Activated naive CD4-positive, alpha-beta T cell treated with anti-CD3 and anti-CD28 coated beads for 36 hours (primary cell): ENCODE data around the gene SLC19A3. TPM values are rescaled to one million over a fixed set of nuclear protein-coding genes. Genes with fewer than 3 reads are reported as not detected.

Source experiments
- CTCF ChIA-PET: fragments of 350-600 bp; sonication (Branson Sonifier 250); formaldehyde crosslinking; loops from one replicate; lab custom pipeline; 2021; ENCODE audit warnings: antibody characterized with exemption; lab: Charles Lee
- DNase-seq: peaks from one replicate; pipeline ENCODE4 v3.0.0-alpha.2; 2020
- H3K27ac Mint-ChIP-seq: one replicate; pipeline ENCODE4 v1.8.0; 2021; ENCODE audit warnings: mild to moderate bottlenecking, mixed read lengths
- H3K27me3 Mint-ChIP-seq: one replicate; pipeline ENCODE4 v1.8.0; 2021; ENCODE audit warnings: low read depth, mixed read lengths
- H3K36me3 Mint-ChIP-seq: one replicate; pipeline ENCODE4 v1.8.0; 2021; ENCODE audit warnings: low read depth, mixed read lengths
- H3K4me1 Mint-ChIP-seq: one replicate; pipeline ENCODE4 v1.8.0; 2021; ENCODE audit warnings: low read depth, mixed read lengths
- H3K4me3 Mint-ChIP-seq: one replicate; pipeline ENCODE4 v1.8.0; 2021; ENCODE audit warnings: mild to moderate bottlenecking, moderate library complexity, mixed read lengths
- H3K9me3 Mint-ChIP-seq: one replicate; pipeline ENCODE4 v1.8.0; 2021; ENCODE audit warnings: mixed read lengths
- intact Hi-C: fragments of 100-400 bp; cut with micrococcal nuclease; formaldehyde crosslinking; loops from one replicate; pipeline ENCODE4 v1.15.1; 2023
- total RNA-seq, 2 experiments: library from RNA; stranded (reverse); gene quantifications; one replicate each; pipeline ENCODE4 v1.2.3, GENCODE V29; 2021

SLC19A3 gene
- total RNA-seq, 2 experiments from 2014 or later: not detected

DNA sequence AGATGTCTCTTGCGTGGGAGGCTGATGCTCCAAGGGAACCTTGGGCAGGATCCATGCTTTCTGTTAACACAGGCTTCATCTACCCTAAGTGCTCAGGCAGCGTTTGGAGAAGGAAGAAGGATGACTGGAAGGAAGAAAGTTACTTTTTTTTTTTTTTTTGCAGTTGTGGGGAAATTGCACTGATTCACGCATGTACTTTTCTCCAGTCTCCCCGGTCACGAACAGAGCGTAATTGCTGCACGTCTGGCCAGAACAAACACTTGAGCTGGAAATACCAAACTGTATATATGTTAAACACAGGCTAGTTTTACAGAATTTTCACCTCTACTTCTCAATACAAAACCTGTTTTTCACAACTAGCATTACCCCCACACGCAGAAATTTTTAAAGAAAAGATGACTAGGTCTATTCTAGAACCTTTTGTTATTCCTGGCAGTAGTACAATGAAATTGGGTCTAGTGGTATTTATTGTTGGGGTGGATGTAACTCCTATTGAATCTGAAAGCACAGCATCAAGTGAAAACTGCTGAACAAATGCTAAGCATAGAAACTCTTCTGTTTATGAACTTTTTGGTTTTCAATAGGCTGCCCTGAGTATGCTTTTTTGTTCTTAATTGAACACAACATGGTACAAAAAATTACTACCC is 60.5 kb downstream of the SLC19A3 start:
- Mint-ChIP-seq H3K4me1 (peaks cover 4% of the 10 kb centered on the region), H3K27me3 (peaks cover 3% of the 10 kb centered on the region), H3K36me3 (no peaks in the 10 kb centered on the region), H3K27ac (no peak overlapping the region), H3K4me3 (no peak overlapping the region), H3K9me3 (no peaks in the 10 kb centered on the region)
- CTCF ChIA-PET: interaction anchor here (0.7 to 3.6 kb wide), 20 partner anchors 11 to 527 kb away, joined by 3 to 50 read pairs (median 5); no protein-coding TSS in a partner anchor
- no peak for DNase-seq
- intact Hi-C loops: no loop called here

DNA sequence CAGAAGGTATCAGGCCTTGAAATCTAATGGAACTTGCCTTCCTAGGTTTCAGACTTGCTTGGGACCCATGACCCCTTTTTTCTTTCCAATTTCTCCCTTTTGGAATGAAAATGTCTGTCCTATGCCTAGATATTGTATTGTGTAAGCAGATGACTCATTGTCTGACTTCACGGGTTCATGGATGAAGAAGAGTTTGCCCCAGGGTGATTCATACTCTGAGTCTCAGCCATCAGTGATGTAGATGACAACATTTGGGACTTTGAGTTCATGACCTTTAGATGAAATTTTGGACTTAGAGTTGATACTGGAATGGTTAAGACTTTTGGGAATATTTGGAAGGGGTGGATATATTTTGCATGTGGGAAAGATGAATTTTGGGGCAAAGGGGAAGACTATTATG is 62.4 kb downstream of the SLC19A3 start:
- peaks cover 3% of the 10 kb centered on the region for H3K27me3 Mint-ChIP-seq
- peak; percentile 14 for DNase-seq
- H3K4me1 Mint-ChIP-seq: peaks cover 4% of the 10 kb centered on the region
- CTCF ChIA-PET: no interaction called here
- no peak overlapping the region for H3K4me3 Mint-ChIP-seq
- intact Hi-C loops: no loop called here
- H3K36me3 Mint-ChIP-seq: no peaks in the 10 kb centered on the region
- no peak overlapping the region for H3K27ac Mint-ChIP-seq
- H3K9me3 Mint-ChIP-seq: no peaks in the 10 kb centered on the region

DNA sequence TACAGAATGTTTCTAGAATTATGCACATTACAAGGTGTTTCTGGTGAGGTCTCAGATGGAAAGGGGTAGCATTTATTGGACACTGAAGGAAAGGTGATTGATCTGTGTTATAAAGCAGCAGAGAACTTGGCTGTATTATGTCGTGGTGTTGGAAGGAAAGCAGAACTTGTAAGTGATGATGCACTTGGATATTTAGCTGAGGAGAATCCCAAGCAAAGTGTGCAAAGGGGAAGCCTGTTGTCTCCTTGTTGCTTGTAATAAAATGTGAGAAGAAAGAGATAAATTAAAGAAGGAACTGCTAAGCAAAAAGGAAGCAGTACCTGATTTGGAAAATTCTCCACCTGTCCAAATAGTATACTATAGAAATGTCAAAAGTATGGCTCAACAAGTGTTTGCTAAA is 63.4 kb downstream of the SLC19A3 start:
- intact Hi-C loops: no loop called here
- CTCF ChIA-PET: no interaction called here

DNA sequence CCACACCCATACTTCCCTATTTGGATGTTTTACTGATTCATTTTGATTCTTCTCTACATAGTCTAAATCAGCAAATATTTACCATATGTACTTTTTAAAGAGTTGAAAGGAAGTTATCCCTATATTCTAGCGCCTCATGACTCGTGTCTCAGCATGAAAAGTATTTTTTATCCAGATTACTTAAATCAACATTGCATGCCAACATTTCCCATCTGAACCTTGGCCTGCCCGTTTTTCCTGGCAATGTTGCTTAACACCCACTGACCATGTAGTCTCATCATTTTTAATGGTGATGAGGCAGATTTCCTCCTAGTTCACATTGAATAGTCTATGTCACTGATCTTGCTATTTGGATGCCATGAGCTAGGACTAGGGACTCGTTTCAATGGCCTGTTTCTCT is 64.4 kb downstream of the SLC19A3 start:
- no peak for DNase-seq
- intact Hi-C loops: no loop called here
- Mint-ChIP-seq H3K9me3 (no peaks in the 10 kb centered on the region), H3K4me1 (peaks cover 4% of the 10 kb centered on the region), H3K36me3 (no peaks in the 10 kb centered on the region), H3K27ac (no peak overlapping the region), H3K27me3 (peaks cover 3% of the 10 kb centered on the region), H3K4me3 (no peak overlapping the region)
- CTCF ChIA-PET: no interaction called here

More for the DNA sequence above, 63.4 kb downstream of the SLC19A3 start:
- H3K27ac Mint-ChIP-seq: no peak overlapping the region
- no peaks in the 10 kb centered on the region for H3K36me3 Mint-ChIP-seq
- H3K4me3 Mint-ChIP-seq: no peak overlapping the region
- H3K4me1 Mint-ChIP-seq: peaks cover 4% of the 10 kb centered on the region
- no peak for DNase-seq
- peaks cover 3% of the 10 kb centered on the region for H3K27me3 Mint-ChIP-seq
- no peaks in the 10 kb centered on the region for H3K9me3 Mint-ChIP-seq

DNA sequence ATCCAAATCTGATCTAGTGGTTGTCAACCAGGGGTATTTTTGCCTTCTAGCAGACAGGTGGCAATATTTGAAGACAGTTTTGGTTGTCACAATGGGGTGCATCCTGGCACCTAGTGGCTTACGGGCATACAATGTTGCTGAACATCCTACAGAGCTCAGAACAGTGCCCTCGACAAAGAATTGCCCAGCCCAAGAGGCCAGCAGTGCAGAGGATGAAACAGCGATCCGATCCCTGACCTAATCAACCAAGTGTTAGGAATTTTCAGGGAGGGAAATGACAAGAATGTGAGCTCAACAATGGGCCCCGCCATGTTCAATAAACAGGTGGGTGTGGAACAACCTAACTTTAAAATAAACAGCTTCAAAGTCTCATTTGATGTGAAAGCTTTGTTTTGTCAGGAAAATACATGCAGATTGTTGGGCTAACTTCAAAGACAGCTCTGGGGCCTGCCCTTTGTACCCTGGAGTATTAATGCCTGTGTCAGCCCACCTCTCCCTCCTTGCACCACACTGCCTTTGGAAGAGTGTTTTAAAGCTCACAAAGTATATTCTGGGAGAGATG is 73.8 kb downstream of the SLC19A3 start:
- DNase-seq: peak; percentile 9
- intact Hi-C loops: no loop called here
- no peaks in the 10 kb centered on the region for H3K36me3 Mint-ChIP-seq
- no peak overlapping the region for H3K4me3 Mint-ChIP-seq
- no peaks in the 10 kb centered on the region for H3K4me1 Mint-ChIP-seq
- CTCF ChIA-PET: interaction anchor here (0.7 to 1.4 kb wide), 7 partner anchors 10 to 238 kb away, joined by 3 to 9 read pairs (median 4); no protein-coding TSS in a partner anchor
- H3K9me3 Mint-ChIP-seq: no peaks in the 10 kb centered on the region
- H3K27me3 Mint-ChIP-seq: peaks cover 8% of the 10 kb centered on the region
- no peak overlapping the region for H3K27ac Mint-ChIP-seq

DNA sequence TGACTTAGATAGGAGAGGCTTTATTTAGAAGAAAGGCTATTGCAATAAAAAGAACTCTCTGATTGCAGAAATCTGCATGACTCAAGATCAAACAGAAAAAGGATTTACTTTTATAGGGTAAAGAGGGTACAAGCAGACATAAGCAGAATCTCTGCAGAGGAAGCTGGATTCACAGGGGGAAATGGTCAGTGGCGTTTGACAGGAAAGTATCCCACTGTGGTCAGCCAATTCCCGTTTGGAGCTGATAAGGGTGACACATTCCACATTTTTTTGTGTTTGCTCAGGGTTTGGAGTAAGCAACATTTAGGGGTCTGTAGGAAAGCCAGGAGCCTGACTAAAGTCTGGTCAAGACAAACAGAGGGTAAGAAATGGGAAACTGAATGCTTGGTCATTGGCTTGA is 75.2 kb downstream of the SLC19A3 start:
- Mint-ChIP-seq H3K4me1 (no peaks in the 10 kb centered on the region), H3K27ac (no peak overlapping the region), H3K36me3 (no peaks in the 10 kb centered on the region), H3K9me3 (no peaks in the 10 kb centered on the region), H3K4me3 (no peak overlapping the region), H3K27me3 (peaks cover 4% of the 10 kb centered on the region)
- intact Hi-C loops: no loop called here
- no peak for DNase-seq
- CTCF ChIA-PET: no interaction called here

DNA sequence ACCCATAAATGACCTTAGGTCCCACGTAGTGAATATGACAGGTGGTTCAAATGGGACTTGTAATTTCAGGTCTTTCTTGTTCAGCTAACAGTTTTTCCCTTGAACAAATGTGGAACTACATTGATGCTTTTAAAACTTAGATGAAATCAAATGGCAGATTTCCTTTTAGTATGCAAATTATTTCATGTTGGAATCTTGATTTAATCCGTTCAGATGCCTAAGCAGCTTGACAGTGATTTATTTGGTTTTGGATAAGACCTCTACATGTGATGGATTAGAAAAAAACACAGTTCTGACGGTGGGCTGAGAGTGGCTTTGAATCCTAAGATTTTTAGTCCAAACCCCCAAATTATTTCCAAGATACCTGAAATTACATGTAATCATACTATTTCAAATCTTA is 83.6 kb downstream of the SLC19A3 start:
- DNase-seq: no peak
- Mint-ChIP-seq H3K9me3 (no peaks in the 10 kb centered on the region), H3K36me3 (no peaks in the 10 kb centered on the region), H3K27ac (no peak overlapping the region), H3K4me3 (no peak overlapping the region), H3K27me3 (peaks cover 5% of the 10 kb centered on the region), H3K4me1 (no peaks in the 10 kb centered on the region)
- CTCF ChIA-PET: interaction anchor here (1.1 to 1.4 kb wide), 2 partner anchors 10 to 24 kb away, joined by 4 to 8 read pairs; no protein-coding TSS in a partner anchor
- intact Hi-C loops: no loop called here

Other genes starting within 250 kb of the SLC19A3 start
- gene AGFG1, start 245.9 kb downstream of the SLC19A3 start, total RNA-seq: 100 to 1,000 TPM; 153 to 157 TPM
- gene SCYGR2, start 119.1 kb downstream of the SLC19A3 start, total RNA-seq: not detected
- gene SCYGR3, start 103.2 kb downstream of the SLC19A3 start, total RNA-seq: not detected
- not detected for gene SCYGR4, start 100.5 kb downstream of the SLC19A3 start, total RNA-seq
- not detected for gene SCYGR5, start 51.2 kb downstream of the SLC19A3 start, total RNA-seq
- gene SCYGR6, start 6.7 kb upstream of the SLC19A3 start, total RNA-seq: not detected
- not detected for gene SCYGR7, start 10.3 kb upstream of the SLC19A3 start, total RNA-seq
- gene SCYGR8, start 27.9 kb upstream of the SLC19A3 start, total RNA-seq: not detected
- 10 to 100 TPM in 1 of 2 experiments, 1 to 10 TPM in 1; 9.6 to 13.1 TPM for gene CCL20, start 95.8 kb upstream of the SLC19A3 start, total RNA-seq
- not detected for gene DAW1, start 153.6 kb upstream of the SLC19A3 start, total RNA-seq